Astrocyte (in vitro differentiated cells and primary cell): Measurements from ENCODE around the gene ABCC9.

Source experiments
- CTCF ChIP-seq: IDR thresholded peaks from 2 replicates; pipeline ENCODE4 v1.5.1; 2011; ENCODE audit warnings: low read depth, mild to moderate bottlenecking, inconsistent platforms, low read length, moderate library complexity; ENCODE audit not compliant: insufficient read depth
- EZH2 ChIP-seq: IDR thresholded peaks from 2 replicates; pipeline ENCODE4 v1.6.1; 2012; ENCODE audit warnings: mild to moderate bottlenecking, low read length, inconsistent platforms; ENCODE audit not compliant: insufficient read depth

GRCh38 chr12:21894792-21895595 is 46.2 kb downstream of the ABCC9 start:
- TF ChIP-seq CTCF, result no peak
- no peak for TF ChIP-seq EZH2
